HG03575 (cell line): Measurements from ENCODE around the gene UBE2E2.
"Not testable (repeated sequence)": the region's sequence is repeated elsewhere in the genome, so short reads cannot be mapped to it uniquely, and the experiment has no call there.

Experiments used
- ATAC-seq: cut with Tn5 transposase; IDR thresholded peaks from one replicate; pipeline ENCODE4 v1.9.1; 2021; ENCODE audit not compliant: unreplicated experiment, insufficient number of reproducible peaks, low FRiP score; ENCODE audit errors: extremely low read depth

UBE2E2 gene

GRCh38 chr3:23611737-23612295, 408.7 kb downstream of the UBE2E2 start:
- ATAC-seq, result no peak

GRCh38 chr3:23612296-23612891, 409.3 kb downstream of the UBE2E2 start:
- ATAC-seq, result no peak

- ATAC-seq, result no peak
Observed at GRCh38 chr3:23615068-23615467, 411.9 kb downstream of the UBE2E2 start.

DNA sequence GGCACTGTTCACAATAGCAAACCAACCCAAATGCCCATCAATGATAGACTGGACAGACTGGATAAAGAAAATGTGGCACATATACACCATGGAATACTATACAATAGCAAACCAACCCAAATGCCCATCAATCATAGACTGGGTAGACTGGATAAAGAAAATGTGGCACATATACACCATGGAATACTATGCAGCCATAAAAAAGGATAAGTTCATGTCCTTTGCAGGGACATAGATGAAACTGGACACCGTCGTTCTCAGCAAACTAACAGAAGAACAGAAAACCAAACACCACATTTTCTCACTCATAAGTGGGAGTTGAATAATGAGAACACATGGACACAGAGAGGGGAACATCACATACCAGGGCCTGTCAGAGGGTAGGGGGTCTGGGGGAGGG, 415.3 kb downstream of the UBE2E2 start:
- not testable (repeated sequence) for ATAC-seq

GRCh38 chr3:23619705-23620637, 416.8 kb downstream of the UBE2E2 start:
- no peak for ATAC-seq

- no peak for ATAC-seq
Observed at GRCh38 chr3:23620638-23621015, 417.5 kb downstream of the UBE2E2 start.

DNA sequence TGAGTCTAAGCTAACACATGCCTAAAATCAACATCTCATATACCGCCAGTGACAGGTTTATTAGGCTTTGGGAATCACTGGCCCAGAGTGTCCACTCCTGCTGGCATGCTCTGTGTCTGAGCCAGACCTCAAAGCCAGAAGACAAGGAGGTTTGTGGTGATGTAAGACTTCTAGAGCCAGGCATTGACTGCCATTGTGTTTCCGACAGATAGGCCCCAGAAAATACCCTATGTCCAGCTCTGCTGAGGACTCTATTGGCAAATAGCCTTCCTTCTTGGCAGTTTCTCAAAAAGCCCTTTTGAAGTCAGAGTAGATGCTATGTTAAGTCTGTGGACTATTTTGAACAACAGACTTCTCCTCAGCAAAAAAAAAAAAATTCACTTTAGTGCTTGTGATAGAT, 420.7 kb downstream of the UBE2E2 start:
- ATAC-seq, result no peak

GRCh38 chr3:23624305-23624704, 421.2 kb downstream of the UBE2E2 start:
- no peak for ATAC-seq

- no peak for ATAC-seq
Observed at GRCh38 chr3:23626442-23626841, 423.3 kb downstream of the UBE2E2 start.

GRCh38 chr3:23629181-23629894, 426.2 kb downstream of the UBE2E2 start:
- no peak for ATAC-seq

DNA sequence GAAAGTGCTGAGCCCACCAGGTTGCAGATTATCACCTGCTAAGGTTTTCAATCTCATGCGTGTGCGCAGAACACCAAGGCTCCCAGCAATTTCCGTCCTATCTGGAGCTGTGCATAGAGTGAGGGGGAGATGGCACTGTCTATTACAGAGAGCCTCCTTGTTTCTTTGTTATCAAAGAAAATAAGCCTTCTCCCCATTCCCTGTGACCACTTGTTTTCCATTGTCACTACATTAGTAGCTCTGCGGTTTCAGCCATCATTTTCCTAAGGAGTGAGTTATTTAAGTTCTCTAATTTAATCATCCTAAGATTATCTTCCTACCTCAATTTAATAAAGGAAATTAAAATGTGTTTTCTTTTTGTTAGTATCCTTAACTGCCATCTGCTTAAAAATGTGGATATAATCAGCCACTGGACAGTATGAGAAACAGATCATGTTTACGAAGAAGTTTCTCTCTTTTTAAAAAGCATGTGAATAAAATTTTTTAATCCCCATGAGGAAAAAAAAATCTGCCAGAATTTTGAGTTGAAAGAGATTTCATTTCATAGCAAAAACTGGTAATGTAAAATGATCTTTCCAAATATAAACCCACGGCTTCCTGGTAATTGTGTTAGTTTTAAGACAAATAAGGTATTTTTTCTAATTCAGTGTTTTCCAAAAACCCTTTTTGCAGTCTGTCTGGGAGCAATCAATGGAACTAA, 430.3 kb downstream of the UBE2E2 start:
- ATAC-seq, result no peak

DNA sequence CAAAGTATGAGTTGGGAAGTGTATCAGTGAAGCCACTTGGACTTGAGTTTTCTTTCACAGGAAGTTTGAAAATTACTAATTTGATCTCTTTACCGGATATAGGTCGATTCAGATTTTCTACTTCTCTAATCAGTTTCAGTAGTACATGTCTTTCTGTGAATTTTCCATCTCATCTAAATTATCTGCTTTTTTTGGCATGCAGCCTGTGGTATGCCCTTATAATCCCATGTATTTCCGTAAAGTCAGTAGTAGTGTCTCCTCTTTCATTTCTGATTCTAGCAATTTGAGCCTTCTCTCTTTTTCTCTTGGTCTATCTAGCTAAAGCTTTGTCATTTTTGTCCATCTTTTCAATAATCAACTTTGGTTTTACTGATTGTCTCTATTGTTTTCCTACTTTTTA, 434.2 kb downstream of the UBE2E2 start:
- no peak for ATAC-seq

DNA sequence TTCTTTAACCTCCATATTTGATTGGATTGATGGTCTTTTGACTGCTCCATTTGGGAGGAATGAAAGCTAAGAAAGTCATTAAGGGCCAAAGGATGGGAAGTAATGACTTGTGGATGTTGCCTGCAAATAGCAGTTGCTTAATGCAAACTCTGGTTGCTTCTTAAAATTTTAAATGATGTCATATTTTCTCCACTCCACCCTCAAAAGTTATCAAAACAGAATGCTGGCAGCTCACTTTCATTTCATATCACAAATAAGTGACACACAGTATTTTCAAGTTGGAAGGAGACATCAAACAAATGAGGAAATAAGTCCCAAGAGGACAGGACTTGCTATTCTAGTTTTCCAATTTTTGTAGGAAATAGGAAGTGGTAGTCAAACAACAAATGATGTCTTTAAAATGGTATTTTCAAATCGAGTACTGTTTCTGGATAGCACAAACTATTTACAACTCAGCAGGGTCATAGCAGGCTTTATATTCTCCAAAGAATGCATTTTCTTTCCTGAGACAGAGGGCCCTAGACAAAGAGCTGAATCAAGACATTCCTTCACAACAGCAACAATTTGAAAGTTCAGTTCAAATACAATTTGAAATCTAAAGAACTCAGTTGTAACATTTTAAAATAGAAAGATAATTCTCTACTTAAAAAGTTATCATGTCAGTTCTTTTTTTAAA, 437.5 kb downstream of the UBE2E2 start:
- ATAC-seq, result no peak
